Activated CD8-positive, alpha-beta memory T cell treated with anti-CD3 and anti-CD28 coated beads, Interleukin-2, amount 10 ng/mL, durations not matched to agents 7 days and 5 days (primary cell): ENCODE data around the gene SOWAHB. TPM values are rescaled to one million over a fixed set of nuclear protein-coding genes. Genes with fewer than 3 reads are reported as not detected.

Source experiments
- ATAC-seq: fragments of 150-1000 bp; cut with Tn5 transposase; one replicate; pipeline ENCODE4 v1.10.0; 2021; ENCODE audit warnings: moderate library complexity
- CTCF ChIA-PET: fragments of 350-600 bp; sonication (Branson Sonifier 250); formaldehyde crosslinking; loops from one replicate; lab custom pipeline; 2021; ENCODE audit warnings: antibody characterized with exemption; lab: Charles Lee
- DNase-seq: peaks from one replicate; pipeline ENCODE4 v3.0.0-alpha.2; 2020
- H3K27ac Mint-ChIP-seq: one replicate; pipeline ENCODE4 v1.8.0; 2021; ENCODE audit warnings: mild to moderate bottlenecking, mixed read lengths
- H3K27me3 Mint-ChIP-seq: one replicate; pipeline ENCODE4 v1.8.0; 2021; ENCODE audit warnings: mixed read lengths
- H3K36me3 Mint-ChIP-seq: one replicate; pipeline ENCODE4 v1.8.0; 2021; ENCODE audit warnings: mild to moderate bottlenecking, mixed read lengths
- H3K4me1 Mint-ChIP-seq: one replicate; pipeline ENCODE4 v1.8.0; 2021; ENCODE audit warnings: mixed read lengths
- H3K4me3 Mint-ChIP-seq: one replicate; pipeline ENCODE4 v1.8.0; 2021; ENCODE audit warnings: mild to moderate bottlenecking, moderate library complexity, mixed read lengths
- H3K9me3 Mint-ChIP-seq: one replicate; pipeline ENCODE4 v1.8.0; 2022; ENCODE audit warnings: low read depth, mixed read lengths
- total RNA-seq, 2 experiments: library from RNA; stranded (reverse); gene quantifications; one replicate each; pipeline ENCODE4 v1.2.3, GENCODE V29; 2021

The SOWAHB gene
- total RNA-seq, 2 experiments from 2014 or later = not detected

DNA sequence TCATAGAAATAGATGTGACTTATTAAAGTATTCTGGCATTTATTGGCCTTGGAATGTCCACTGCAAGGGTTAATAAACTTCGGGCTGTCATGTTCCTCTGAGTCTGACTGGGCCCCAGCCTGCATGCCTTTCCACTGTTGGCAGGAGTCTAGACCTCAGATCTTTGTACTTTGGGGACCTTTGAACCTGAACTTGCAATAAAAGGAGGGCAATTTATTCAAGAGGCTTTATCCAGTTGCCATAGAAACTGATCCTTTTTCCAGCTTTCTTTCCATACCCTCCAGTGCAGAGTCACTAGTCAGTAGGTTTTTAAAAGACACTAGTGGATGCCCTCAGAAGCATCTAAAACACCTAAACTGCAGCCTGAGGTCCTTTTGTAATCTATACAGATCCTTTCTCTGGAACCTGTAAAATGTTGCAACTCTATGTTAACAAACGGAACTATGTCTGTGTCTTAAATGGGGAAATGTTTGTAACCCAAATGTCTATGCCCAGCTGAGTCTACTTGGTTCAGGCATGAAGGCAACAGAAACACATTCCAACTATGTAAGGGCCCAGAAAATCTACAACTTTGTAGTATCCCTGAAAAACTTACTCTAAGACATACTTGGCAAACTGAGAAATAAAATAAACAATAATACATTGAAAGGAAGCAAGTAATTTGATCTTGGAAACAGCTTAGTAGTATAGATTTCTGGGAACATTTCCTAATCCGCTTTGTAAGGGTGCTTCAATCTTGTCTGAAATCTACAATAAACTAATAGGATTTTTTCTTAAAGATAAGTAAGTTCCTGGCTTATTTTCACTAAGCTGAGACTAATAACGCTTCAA lies 41.5 kb downstream of the SOWAHB start:
- CTCF ChIA-PET = no interaction called here
- DNase-seq (no peak), ATAC-seq (no peak)
- Mint-ChIP-seq H3K4me1 (no peaks in the 10 kb centered on the region), H3K9me3 (no peaks in the 10 kb centered on the region), H3K4me3 (no peak overlapping the region), H3K36me3 (no peaks in the 10 kb centered on the region), H3K27me3 (peaks cover 10% of the 10 kb centered on the region), H3K27ac (no peak overlapping the region)

DNA sequence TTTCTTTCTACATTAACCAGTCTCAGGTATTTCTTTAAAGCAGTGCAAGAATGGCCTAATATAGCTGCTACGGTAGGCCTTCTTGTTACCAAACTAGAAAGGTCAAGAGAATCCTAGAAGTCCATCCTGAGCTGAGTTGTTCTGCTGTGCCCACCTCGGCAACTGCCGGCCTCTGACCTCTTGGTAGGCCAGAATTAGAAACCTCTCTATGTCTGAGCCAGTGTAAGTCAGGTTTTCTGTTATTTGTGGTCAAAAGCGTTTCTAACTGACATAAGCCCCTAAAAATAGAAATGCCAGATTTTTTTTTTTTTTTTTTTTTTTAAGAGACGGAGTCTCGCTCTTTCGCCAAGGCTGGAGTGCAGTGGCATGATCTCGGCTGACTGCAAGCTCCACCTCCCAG lies 43.1 kb downstream of the SOWAHB start:
- no peak for DNase-seq
- ATAC-seq = no peak
- Mint-ChIP-seq H3K4me1 (no peaks in the 10 kb centered on the region), H3K36me3 (no peaks in the 10 kb centered on the region), H3K27me3 (peaks cover 10% of the 10 kb centered on the region), H3K4me3 (no peak overlapping the region), H3K9me3 (no peaks in the 10 kb centered on the region), H3K27ac (no peak overlapping the region)
- CTCF ChIA-PET = no interaction called here

DNA sequence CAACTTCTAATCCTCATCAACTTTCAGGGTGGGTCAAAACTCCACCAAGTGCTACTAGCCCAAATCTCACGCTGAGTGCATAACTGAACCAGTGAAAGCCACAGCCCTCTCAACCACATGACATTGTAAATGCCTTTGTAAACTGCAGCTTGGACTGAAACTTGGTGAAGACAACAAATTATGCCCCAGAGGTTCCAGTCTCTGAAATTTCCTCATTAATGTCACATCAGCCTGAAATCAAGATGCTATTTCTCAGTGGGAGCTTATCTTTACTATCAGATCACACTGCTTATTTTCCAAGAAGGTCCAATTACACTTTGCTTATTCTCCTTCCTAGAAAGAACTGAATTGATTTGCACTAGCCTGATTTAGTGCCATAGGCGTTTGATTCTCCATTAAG lies 46.6 kb downstream of the SOWAHB start:
- CTCF ChIA-PET = no interaction called here
- Mint-ChIP-seq H3K27me3 (peaks cover 13% of the 10 kb centered on the region), H3K27ac (no peak overlapping the region), H3K9me3 (no peaks in the 10 kb centered on the region), H3K4me1 (no peaks in the 10 kb centered on the region), H3K4me3 (no peak overlapping the region), H3K36me3 (no peaks in the 10 kb centered on the region)
- ATAC-seq (no peak), DNase-seq (no peak)

DNA sequence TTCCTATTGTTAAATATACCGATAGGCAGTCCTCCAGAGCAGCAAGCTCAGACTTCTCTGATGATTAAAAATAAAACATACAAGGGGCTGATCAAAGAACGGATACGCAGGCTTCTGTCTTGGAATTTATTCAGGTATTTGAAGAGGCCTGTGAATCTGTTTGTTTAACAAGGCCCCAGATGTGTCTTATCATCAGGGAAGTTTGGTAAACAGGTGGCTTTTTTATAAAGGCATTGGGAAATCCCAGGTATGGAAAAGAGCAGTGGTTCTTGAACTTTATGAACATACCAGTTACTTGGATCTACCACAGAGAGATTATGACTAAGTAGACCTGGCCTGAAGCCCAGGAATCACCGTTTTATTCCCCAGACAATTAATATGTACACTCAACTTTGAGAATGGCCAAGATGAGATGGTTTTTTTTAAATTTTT lies 47.9 kb downstream of the SOWAHB start:
- DNase-seq (no peak), ATAC-seq (no peak)
- CTCF ChIA-PET = no interaction called here
- no peaks in the 10 kb centered on the region for H3K9me3 Mint-ChIP-seq
- no peaks in the 10 kb centered on the region for H3K36me3 Mint-ChIP-seq
- no peak overlapping the region for H3K4me3 Mint-ChIP-seq
- no peaks in the 10 kb centered on the region for H3K4me1 Mint-ChIP-seq
- H3K27me3 Mint-ChIP-seq = peaks cover 15% of the 10 kb centered on the region
- no peak overlapping the region for H3K27ac Mint-ChIP-seq

Other genes with a start within 250 kb of the SOWAHB start
- 10 to 100 TPM; 33.3 to 69.3 TPM for gene SEPTIN11, start 51.6 kb upstream of the SOWAHB start, total RNA-seq
- gene CCNI, start 177.8 kb upstream of the SOWAHB start, total RNA-seq = 100 to 1,000 TPM; 179 to 221 TPM